Stomach (tissue), 4 donors: Measurements from ENCODE around the gene NTF3.

Experiments used
- POLR2A ChIP-seq, 4 donors: fragments of 450-650 bp; IDR thresholded peaks; one replicate each; pipeline ENCODE4 v1.6.1; 2016; ENCODE audit warnings: antibody characterized with exemption in 4 of 4, control low read depth in 2 of 4, mild to moderate bottlenecking in 1 of 4, moderate library complexity in 1 of 4
- TF ChIP-seq, protein P1 (sequence below), 7 experiments: fragments of 450-650 bp in 4 of 7; fragments of 200-600 bp in 3 of 7; sonication (generic) in 3 of 7; IDR thresholded peaks; one replicate each; pipeline ENCODE4 v1.5.1; 2016 to 2019; ENCODE audit warnings: antibody characterized with exemption in 7 of 7, control low read depth in 2 of 7, mild to moderate bottlenecking in 1 of 7

DNA sequence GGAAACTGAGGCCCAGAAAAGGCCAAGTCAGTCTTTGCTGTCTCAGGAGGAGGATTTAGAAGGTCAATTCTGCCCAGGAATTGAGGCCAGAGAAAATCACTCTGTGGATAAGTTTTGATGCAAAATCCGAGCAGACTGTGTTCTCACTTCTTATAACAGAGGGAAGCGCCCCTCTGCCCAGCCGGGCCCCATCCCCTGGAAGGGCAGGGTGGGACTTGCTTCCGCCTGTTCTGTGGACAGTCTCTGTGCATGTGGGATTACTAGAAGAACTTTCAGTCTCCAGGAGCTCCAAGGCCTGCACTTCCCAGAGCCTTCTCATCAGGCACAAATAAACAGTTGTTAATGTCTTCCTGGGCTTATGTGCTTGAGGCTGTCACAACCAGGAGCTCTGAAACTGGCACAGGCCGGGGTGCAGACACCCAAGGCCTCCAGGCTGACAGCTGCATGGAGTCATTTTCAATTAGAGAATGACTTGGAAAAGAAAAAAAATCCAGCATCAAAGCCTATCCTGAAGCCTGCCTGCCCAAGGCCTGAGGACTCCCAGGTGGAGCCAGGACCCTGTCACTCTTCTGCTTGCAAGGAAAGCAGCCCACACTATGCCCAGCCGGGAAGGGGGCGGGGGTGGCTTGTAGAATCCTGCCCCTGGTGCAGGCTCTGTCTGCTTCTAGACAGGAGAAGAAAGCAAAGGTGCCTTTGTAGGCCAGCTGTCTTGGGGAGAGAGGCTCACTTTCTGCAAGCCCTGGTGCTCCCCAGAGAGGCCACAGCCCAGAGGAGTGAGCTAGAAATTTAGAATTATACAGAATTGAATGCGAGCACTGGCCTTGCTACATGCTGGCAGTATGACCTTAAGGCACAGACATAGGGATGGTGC is 84.7 kb downstream of the NTF3 start:
- no peak for TF ChIP-seq POLR2A (IDR thresholded peaks at IDR 0.05)
- TF ChIP-seq, protein P1, sequence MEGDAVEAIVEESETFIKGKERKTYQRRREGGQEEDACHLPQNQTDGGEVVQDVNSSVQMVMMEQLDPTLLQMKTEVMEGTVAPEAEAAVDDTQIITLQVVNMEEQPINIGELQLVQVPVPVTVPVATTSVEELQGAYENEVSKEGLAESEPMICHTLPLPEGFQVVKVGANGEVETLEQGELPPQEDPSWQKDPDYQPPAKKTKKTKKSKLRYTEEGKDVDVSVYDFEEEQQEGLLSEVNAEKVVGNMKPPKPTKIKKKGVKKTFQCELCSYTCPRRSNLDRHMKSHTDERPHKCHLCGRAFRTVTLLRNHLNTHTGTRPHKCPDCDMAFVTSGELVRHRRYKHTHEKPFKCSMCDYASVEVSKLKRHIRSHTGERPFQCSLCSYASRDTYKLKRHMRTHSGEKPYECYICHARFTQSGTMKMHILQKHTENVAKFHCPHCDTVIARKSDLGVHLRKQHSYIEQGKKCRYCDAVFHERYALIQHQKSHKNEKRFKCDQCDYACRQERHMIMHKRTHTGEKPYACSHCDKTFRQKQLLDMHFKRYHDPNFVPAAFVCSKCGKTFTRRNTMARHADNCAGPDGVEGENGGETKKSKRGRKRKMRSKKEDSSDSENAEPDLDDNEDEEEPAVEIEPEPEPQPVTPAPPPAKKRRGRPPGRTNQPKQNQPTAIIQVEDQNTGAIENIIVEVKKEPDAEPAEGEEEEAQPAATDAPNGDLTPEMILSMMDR (IDR thresholded peaks at IDR 0.05) = no peak
